Measurements from ENCODE around the gene CCSER1.

DNA sequence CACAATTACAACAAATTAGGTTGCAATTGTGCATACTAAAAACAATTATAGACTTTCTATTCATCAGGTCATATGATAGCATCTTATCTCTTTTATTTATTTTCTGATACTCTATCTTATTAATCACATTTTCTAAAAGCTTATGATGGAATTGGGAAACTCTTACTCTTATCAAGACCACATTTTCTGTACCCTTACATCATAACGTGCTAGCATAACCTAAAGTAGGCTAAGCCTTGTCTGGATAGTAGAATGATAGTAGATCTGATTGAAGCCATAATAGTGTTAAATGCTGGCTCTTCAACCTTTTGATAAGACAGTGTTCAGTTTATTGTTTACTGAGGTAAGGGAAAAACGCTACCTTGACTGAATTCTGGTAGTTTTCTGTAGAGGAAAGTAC, 294.0 kb downstream of the CCSER1 start:
- TF ChIP-seq, protein P1, sequence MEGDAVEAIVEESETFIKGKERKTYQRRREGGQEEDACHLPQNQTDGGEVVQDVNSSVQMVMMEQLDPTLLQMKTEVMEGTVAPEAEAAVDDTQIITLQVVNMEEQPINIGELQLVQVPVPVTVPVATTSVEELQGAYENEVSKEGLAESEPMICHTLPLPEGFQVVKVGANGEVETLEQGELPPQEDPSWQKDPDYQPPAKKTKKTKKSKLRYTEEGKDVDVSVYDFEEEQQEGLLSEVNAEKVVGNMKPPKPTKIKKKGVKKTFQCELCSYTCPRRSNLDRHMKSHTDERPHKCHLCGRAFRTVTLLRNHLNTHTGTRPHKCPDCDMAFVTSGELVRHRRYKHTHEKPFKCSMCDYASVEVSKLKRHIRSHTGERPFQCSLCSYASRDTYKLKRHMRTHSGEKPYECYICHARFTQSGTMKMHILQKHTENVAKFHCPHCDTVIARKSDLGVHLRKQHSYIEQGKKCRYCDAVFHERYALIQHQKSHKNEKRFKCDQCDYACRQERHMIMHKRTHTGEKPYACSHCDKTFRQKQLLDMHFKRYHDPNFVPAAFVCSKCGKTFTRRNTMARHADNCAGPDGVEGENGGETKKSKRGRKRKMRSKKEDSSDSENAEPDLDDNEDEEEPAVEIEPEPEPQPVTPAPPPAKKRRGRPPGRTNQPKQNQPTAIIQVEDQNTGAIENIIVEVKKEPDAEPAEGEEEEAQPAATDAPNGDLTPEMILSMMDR (IDR thresholded peaks at IDR 0.05; ENCODE audit: low read depth, low read length, missing input control), result no peak
- TF ChIP-seq, protein P2, sequence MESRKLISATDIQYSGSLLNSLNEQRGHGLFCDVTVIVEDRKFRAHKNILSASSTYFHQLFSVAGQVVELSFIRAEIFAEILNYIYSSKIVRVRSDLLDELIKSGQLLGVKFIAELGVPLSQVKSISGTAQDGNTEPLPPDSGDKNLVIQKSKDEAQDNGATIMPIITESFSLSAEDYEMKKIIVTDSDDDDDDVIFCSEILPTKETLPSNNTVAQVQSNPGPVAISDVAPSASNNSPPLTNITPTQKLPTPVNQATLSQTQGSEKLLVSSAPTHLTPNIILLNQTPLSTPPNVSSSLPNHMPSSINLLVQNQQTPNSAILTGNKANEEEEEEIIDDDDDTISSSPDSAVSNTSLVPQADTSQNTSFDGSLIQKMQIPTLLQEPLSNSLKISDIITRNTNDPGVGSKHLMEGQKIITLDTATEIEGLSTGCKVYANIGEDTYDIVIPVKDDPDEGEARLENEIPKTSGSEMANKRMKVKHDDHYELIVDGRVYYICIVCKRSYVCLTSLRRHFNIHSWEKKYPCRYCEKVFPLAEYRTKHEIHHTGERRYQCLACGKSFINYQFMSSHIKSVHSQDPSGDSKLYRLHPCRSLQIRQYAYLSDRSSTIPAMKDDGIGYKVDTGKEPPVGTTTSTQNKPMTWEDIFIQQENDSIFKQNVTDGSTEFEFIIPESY (IDR thresholded peaks at IDR 0.05), result no peak
- TF ChIP-seq RAD21 (IDR thresholded peaks at IDR 0.05) (no peak), SP1 (IDR thresholded peaks at IDR 0.05) (no peak), TAF1 (conservative IDR thresholded peaks at IDR 0.05) (no peak)

Measured in liver (tissue), 3 donors.